Activated CD4-positive, alpha-beta T cell treated with anti-CD3 and anti-CD28 coated beads, Interleukin-2, amount 50 U/mL, for 24 hours (primary cell): ENCODE data around the gene DYNLT3.

Experiments
- DNase-seq, 2 donors: peaks; one replicate each; pipeline ENCODE4 v3.0.0-alpha.2; 2020; ENCODE audit warnings: low read depth in 1 of 2, low spot score in 1 of 2

The DYNLT3 gene, protein sequence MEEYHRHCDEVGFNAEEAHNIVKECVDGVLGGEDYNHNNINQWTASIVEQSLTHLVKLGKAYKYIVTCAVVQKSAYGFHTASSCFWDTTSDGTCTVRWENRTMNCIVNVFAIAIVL

DNA sequence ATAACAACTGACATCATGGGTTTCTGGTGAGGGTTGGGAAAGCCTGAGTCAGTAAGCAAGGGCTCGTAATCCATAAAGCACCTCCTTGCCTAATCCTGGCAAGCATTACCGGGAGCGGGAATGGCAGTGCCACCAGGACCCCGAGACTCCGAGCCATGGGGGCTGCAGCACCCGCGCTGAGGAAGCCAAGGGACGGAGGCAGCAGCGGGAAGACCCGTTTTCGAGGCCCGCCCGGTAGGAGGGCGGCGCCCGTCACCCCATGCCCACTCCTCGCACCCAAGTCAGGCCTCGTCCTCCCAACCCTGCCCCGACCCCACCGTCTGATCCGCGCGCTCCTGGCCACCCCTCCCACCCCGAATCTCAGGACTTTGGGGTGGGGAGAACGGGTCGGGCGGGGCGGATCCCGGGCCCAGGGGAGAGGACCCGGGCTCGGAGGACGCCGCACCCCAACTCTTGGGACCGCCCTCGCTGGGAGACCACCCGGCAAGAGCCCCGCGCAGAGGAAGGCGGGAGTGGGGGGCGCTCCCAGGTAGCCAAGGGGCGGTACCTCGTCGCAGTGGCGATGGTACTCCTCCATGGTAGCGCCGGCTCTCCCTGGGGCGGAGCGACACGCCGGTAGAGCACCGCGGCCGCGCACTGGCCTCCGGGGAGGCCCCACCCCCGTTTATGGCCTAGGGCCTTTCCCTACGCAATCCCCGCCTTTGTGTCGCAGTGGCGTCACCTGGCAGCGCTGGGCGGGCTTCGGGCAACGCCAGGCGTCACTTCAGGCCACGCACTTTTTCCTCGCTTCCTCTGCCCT is at the start of gene DYNLT3:
DYNLT3 (minus strand) TSS at position 638 of the 799 bp plus-strand sequence; CDS start at position 577, 61 bp downstream.
- DNase-seq = peak; percentile 46 to 48

DNA sequence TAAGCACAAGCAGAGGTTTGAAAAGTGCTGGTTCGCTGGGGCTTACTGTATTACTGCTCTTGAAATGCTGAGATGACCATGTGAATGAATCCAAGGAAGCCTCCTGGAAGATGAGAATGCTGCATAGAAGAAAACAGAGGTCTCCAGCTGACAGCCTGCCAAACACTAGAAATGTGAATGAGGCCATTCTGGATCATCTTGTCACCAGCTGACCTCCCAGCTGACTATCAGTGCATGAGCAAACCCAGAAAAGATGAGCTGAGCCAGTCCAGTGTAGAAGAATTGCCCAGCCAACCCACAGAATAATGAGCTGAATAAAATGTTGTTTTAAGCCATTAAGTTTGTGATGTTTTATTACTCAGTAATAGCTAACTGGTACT is 49.1 kb upstream of the DYNLT3 start:
- no peak for DNase-seq

DNA sequence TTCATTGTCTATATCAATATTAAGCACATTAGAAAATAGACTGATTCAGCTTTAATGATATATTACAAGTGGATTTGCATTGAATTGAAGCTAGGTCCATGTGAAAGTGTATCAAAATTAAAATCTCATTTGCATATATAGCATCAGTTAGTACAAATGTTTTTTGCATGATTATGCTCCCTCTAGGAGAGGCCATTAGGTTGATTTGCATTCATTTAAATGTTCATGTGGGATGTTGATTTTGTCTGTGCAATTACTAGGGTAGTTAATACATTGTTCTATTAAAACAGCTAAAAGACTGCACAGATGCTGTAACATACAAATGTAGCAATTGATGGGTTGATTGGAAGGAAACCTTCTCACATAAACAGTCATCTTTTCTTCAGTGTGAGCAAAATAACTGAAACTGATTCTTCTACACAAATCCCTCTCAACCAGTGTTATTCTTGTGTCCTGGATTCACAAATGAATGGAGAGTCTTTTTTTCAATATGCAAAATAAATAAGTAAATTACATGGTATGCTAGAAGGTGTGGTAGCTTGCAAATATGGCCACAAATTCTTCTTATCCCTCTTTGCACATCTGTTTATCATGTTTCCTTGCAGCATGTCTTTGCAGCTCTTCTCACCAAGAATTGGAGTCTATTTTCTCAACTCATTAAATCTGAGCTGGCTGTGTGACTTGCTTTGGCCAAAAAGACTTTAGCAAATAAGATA is 48.6 kb upstream of the DYNLT3 start:
- no peak for DNase-seq

DNA sequence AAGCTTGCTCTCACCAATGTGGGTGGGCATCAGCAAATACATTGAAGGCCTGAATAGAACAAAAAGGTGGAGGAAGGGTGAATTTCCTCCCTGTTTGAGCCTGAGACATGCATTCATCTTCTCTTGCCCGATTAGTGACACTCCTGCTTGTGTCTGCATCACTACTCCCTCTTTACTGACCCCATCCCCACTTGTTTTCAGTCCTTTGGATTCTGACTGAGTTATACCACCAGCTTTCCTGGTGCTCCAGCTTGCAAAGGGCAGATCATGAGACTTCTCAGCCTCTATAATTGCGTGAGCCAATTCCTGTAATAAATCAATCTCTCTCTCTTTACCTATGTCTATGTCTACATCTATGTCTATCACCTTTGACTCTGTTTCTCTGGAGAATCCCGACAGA is 47.4 kb upstream of the DYNLT3 start:
- DNase-seq = no peak

DNA sequence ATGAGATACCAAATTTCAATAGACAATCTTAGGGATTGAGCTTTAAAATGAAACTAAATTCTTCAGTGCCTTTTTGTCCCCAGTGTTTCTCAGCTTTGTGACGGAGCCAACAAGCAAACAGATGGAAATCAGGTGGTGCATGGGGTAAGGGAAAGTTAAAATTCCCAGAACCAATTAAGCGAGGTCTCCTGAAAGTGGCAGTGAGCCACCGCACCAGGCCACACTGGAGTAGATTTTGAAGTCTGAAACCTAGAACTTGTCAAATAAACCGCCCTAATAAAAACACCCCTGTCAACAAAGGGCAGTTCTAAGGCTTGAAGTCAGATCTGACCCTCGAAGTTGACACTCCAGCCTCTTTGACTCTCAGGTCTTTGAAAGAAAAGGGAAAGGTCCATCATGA is 40.6 kb upstream of the DYNLT3 start:
- no peak for DNase-seq

DNA sequence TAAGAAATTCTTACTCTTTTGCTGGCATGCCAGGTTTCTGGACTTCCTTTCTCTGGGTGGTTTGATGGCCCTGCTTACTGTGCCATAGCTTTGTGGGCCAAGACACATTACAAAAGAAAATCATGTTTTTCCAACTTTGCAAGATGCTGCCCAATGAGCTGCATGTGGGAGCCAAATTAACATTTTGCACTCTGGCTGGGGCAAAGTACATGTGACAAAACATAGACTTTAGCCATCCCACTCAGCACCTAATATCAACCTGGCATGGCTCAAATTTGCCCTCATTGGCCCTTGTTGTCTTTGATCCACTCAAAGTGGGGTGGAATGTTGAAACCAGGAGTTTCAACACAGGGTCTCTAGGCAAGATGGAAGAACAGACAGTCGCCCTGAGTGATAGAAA is 40.0 kb upstream of the DYNLT3 start:
- no peak for DNase-seq

DNA sequence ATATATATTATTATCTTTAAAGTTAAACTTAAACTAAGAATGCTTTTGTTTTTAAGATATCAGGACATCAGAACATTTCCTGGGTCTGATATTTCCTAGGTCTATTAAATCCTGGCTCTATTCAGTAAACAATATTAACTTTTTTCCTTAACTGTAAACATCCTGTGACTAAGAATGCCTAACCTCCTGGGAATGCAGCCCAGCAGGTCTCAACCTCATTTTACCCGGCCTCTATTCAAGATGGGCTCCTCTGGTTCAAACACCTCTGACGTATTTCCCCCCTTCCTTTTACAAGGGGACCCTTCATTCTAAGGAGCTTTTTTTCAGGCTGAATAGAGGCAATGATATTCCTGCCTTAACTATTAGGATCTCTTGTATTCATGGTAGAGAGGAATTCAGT is 35.8 kb upstream of the DYNLT3 start:
- DNase-seq = no peak

DNA sequence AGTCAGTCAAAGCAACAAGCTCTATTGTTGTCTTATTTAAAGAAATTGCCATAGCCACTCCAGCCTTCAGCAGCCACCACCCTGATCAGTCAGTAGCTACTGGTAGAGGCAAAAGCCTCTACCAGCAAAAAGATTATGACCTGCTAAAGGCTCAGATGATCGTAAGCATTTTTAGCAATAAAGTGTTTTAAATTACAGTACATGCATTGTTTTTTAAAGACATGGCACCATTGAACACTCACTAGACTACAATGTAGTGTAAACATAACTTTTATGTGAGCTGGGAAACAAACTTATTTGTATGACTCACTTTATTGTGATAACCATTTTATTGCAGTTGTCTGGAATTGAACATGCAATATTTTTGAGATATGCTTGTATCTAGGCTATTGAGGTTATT is 32.3 kb upstream of the DYNLT3 start:
- DNase-seq = no peak

DNA sequence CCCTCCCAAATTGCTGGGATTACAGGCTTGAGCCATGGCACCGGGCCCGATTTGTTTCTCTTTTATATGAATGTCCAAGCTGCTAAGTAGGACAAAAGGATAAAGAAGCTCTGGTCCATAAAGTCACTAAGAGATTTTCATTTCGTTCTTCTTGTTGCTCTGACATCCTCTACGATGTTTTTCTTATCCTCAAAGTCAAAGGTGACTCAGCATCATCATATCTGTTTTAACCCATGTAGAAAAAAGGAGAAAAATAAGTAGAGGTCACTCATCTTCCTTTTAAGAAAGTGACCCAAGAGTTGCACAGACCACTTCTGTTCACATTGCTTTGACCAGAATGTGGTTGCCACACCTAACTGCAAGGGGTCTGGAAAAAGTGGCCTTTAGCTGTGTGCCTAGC is 29.3 kb upstream of the DYNLT3 start:
- DNase-seq = no peak

DNA sequence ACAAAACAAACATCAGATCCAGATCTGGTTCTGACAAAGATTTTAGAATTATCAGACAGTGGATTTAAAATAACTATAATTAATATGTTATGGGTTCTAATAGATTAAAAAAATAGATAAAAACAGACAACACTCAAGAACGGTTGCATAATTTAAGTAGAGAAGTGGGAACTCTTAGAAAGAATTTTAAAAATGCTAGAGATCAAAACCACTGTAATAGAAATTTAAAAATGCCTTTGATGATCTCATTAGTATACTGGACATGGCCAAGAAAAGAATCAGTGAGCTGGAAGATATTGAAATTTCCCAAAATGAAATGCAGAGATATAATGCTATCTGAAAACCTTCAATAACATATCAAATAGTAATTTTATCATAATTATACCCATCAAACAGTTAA is 28.3 kb upstream of the DYNLT3 start:
- DNase-seq = no peak

DNA sequence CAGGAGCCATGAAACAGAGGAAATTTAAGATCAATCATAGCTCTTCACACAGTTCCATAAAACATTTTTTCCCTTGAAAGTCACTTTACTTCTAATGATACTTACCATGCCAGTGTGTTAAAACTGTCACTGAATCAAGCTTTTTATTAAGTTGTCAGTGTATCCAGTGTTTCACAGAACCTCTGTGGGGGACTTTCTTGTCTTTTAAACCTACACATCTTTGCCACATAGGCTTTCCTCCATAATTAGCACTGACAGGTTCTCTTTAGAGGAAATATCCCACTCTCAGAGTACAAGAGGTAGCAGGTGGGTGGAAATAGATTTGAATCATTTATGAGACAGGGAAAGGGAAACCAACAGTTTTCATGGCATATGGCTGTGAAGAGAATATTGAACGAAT is 25.8 kb upstream of the DYNLT3 start:
- DNase-seq = no peak

DNA sequence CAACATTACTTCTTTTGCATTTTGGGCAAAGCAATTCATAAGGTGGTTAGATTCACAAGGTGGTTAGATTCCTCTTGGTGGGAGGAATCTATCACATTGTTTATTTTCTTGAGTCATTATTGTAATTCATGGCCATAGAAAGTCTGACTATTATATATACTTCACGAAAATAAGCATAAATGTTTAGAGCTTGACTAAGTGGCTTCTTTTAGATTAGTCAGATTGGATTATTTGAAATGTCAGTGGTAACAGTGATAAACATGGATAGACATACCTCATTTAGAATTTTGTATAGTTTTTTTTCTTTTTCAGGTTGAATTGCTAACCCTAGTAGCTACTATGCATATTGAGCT is 24.9 kb upstream of the DYNLT3 start:
- DNase-seq = no peak

DNA sequence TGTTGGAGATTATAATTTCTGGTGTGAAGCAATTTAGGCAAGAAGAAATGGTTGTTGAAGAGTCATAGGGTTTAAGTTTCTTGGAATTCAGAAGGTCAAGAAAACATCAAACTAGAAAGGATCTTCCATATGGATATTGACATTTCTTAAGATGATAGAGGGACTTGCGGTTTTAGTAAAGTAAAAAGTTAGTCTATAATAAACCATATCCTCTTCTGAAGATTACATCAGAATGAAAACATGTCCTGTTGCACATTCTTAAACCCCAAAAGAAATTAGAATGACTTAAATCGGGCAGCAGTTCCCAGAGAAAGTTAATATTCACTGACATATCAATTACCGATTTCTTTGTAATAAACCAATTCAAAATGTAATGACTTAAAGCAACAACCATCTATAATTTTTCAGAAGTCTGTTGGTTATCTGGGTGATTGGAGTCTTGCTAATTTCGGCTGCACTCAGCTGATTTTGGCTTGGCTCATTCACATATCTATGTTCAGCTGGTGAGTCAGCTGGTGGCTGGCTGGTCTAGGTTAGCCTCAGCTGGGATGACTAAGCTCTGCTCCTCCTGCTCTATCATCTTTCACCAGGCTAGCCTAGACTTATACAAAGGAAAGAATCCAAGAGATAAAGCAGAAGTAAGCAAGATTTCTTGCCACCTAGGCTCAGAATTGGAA is 24.4 kb upstream of the DYNLT3 start:
- DNase-seq = no peak

DNA sequence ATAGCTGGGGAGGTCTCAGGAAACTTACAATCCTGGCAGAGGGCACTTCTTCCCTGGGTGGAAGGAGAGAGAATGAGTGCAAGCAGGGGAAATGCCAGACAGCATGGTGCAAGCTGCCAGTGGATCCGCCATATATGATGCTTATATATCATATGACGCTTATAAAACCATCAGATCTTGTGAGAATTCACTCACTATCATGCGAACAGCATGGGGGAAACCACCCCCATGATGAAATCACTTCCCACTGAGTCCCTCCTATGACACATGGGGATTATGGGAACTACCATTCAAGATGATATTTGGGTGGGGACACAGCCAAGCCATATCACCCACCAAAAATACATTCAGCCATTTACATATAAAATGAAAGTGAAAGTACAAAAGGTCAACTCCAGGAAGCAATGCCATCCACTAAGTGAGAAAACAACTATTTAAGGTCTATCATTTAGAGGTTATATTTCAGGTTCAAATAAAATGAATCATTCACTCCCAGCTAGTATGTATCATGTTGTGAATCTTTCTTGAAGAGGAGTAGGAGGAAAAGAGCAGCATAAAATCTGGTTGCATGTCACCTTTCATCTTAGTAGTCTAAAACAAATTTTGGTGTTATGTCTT is 20.3 kb upstream of the DYNLT3 start:
- no peak for DNase-seq

DNA sequence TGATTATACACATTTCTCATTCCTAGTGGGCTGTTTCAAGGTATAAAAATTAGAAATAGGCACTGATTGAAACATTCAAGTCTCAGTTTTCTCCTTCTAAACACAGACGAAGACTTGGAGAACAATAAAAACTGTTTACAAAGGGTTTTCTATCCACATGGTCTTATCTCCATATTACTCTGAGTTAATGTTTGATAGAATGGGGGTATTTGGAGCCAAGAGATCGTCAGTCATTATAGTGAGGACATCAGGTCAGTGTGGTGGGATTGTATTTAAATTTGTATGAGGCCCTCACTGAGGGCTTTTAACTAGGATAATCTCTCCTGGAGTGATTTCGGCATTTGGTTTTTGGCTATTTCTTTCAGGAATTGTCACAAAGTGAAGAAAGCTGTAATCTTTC is 16.4 kb upstream of the DYNLT3 start:
- DNase-seq = no peak

DNA sequence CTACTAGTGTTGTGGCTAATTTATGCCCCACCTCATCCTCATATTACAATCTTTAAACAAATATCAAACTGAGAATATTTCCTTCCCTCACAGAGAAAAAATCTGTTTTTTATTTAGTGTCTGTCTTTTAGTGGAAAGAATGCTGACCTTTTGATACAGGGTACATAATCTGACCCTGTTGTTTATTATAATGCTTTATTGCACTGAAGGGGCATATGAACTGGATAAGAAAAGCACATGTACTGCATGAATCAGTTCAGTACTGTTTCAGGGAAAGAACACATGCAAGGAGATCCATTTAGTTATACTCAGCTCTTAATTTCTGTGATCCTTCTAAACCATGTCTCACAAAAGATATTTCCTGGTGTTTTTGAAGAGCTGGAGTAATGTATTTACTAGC is 15.5 kb upstream of the DYNLT3 start:
- DNase-seq = no peak

DNA sequence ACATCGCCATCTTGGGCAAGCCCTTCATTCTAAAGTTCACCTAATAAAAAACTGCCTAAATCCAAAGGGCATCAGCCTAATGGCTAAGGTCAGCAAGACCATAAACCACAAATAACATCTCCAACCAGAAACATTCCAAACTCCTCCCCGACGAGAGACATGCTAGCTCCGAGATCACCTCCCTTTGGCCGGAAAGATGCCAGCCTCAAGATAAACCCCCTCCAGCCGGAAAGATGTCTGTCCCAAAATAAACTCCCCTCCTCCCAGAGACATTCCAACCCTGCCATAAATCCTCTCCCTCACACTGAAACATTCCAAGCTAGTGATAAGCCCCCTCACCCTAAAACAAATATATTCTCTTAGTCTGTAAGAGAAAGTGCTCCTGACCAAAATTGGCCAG is 13.3 kb upstream of the DYNLT3 start:
- DNase-seq = no peak

DNA sequence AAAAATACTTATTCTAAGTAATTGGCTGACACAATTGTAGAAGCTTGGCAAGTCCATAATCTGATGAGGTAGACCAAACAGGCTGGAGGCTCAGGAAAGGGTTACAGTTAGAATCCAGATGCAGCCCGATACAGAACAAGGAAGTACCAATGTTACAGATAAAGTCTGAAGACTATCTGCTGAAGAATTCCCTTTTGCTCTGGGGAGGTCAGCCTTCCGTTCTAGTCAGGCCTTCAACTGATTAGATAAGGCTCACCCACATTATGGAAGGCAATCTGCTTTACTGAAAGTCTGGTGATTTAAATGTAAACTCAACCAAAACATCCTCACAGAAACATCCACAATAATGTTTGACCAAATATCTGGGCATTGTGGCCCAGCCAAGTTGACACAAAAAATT is 7.4 kb upstream of the DYNLT3 start:
- no peak for DNase-seq

DNA sequence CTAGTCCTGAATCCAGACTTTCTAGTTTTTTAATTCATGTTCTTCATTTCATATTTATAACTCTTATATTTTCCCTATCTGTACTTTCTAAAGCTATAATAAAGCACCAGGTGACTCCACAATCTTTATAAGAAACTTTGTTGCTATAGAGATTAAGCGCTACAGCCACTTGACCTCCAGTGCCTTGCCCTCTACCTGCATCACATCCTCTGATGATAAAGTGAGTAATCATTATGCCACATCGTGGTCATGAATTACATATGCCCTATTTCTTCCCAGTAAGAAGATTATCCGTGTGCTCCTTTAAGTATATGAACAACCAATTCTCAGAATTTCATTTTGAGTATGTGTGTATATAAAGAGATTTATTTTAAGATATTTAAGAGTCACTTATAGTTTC is 6.8 kb upstream of the DYNLT3 start:
- no peak for DNase-seq

DNA sequence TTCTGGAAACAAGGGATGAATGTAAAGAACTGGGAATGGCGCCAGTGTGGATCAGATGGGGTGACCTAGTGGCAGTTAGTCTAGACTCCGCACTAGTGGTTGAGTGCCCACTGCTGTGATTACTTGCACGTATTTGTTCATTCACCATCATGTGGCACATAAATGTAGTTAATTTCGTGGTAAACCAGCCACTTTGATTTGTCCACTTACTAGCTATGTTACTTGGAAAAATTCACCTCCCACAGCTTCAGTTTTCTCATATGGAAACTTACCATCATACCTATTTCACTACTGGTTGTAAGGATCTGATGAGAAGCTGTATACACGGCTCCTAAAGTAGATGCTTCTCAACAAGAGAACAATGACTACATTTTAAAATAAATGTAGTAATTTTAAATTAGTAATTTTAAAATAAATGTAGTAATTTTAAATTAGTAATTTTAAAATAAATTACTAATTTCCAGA is 394 bp upstream of the DYNLT3 start:
- no peak for DNase-seq

DNA sequence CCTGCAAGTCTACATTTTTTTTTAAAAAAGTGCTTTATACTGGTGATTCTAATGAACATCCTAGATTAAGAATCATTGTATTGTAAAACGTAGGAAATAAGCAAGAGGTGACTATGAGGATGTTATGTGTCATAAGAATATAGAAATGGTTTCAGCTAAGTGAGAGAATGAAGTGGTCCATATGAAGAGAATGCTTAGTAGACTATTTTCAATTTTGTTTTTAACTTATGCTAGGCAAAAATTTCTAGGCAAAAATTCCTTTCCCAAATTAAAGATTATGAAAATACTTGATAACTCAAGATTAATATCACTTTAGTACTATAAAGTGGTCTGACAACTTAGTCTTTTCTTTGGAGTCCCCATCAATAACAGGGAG is 825 bp downstream of the DYNLT3 start:
- DNase-seq = no peak

DNA sequence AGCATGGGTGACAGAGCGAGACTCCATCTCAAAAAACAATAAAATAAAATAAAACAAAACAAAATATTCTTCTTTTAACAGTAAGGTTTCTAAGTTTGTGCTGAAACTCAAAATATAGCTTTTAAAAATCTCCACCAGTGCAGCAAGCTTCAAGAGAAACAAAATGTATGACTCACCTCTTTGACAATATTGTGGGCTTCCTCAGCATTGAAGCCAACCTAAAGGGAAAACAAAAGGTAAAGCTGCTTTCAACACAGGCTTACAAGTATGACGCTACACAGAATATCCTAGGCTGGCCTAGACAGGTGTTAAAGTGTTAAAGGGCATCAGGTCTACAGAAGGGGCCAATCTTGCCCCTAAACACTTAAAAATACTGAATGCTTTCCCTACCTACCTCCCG is 1.2 kb downstream of the DYNLT3 start:
- no peak for DNase-seq
